Left ventricle myocardium inferior (tissue), 1 donor: ENCODE data around the gene USP43. TPM values are rescaled to one million over a fixed set of nuclear protein-coding genes. Genes with fewer than 3 reads are reported as not detected.
A peak's percentile ranks its signal among the peaks of the same experiment; 100 is the strongest.
"Not testable (repeated sequence)": the region's sequence is repeated elsewhere in the genome, so short reads cannot be mapped to it uniquely, and the experiment has no call there.

Experiments
- DNase-seq: peaks from one replicate; pipeline ENCODE4 v3.0.0-alpha.2; 2020
- H3K27ac ChIP-seq: fragments of 200-600 bp; replicated peaks from 2 replicates; pipeline ENCODE4 v1.8.0; 2021
- H3K27me3 ChIP-seq: fragments of 200-600 bp; 2 replicates; pipeline ENCODE4 v1.8.0; 2021; ENCODE audit warnings: low read depth
- H3K36me3 ChIP-seq: fragments of 200-600 bp; 2 replicates; pipeline ENCODE4 v1.8.0; 2021
- H3K4me1 ChIP-seq: fragments of 200-600 bp; 2 replicates; pipeline ENCODE4 v1.8.0; 2021
- H3K4me3 ChIP-seq: fragments of 200-600 bp; 2 replicates; pipeline ENCODE4 v1.8.0; 2021; ENCODE audit warnings: mild to moderate bottlenecking, moderate library complexity
- H3K9me3 ChIP-seq: fragments of 200-600 bp; replicated peaks from 2 replicates; pipeline ENCODE4 v1.8.0; 2021
- CTCF ChIP-seq: fragments of 200-600 bp; IDR thresholded peaks from 2 replicates; pipeline ENCODE4 v1.8.0; 2021; ENCODE audit warnings: antibody characterized with exemption, mild to moderate bottlenecking, borderline replicate concordance
- intact Hi-C: fragments of 100-400 bp; cut with micrococcal nuclease; formaldehyde crosslinking; loops from one replicate; pipeline ENCODE4 v1.11.0; 2022
- total RNA-seq: library from RNA; stranded (reverse); fragmentation: NEBNext Ultra II Directional; extraction: Animal tissue kit (Norgen Biotek cat#: 25700); gene quantifications from one replicate; pipeline ENCODE4 v1.2.1, GENCODE V29; 2021
- donor health status: DM: no; HTN: yes; CAD: no; lungs with severe emphysema.

The USP43 gene
- total RNA-seq, 1 donor from 2014 or later = 0.08 TPM

- Histone ChIP-seq H3K36me3 (no peaks in the 10 kb centered on the region), H3K27ac (no peak overlapping the region), H3K9me3 (peaks cover 3% of the 10 kb centered on the region), H3K27me3 (peaks cover 55% of the 10 kb centered on the region), H3K4me1 (no peaks in the 10 kb centered on the region), H3K4me3 (no peak overlapping the region)
- no peak for DNase-seq
- no peak for TF ChIP-seq CTCF
- intact Hi-C loops = no loop called here
Measured at GRCh38 chr17:9636501-9636900, 8.8 kb upstream of the USP43 start.

- H3K27me3 ChIP-seq = peaks cover 79% of the 10 kb centered on the region
- H3K9me3 ChIP-seq, DNase-seq, H3K27ac ChIP-seq, H3K4me3 ChIP-seq, H3K36me3 ChIP-seq, intact Hi-C loops, H3K4me1 ChIP-seq: not testable (repeated sequence)
Measured at GRCh38 chr17:9640388-9640787, 4.9 kb upstream of the USP43 start.

- no peaks in the 10 kb centered on the region for H3K36me3 ChIP-seq
- intact Hi-C loops = no loop called here
- peaks cover 3% of the 10 kb centered on the region for H3K9me3 ChIP-seq
- DNase-seq = no peak
- no peak for TF ChIP-seq CTCF
- H3K27ac ChIP-seq = no peak overlapping the region
- H3K4me3 ChIP-seq = no peak overlapping the region
- H3K27me3 ChIP-seq = peaks cover 87% of the 10 kb centered on the region
- H3K4me1 ChIP-seq = peaks cover 19% of the 10 kb centered on the region
Measured at GRCh38 chr17:9643611-9644010, 1.7 kb upstream of the USP43 start.

- no peaks in the 10 kb centered on the region for H3K9me3 ChIP-seq
- no peak for TF ChIP-seq CTCF
- intact Hi-C loops = no loop called here
- no peaks in the 10 kb centered on the region for H3K36me3 ChIP-seq
- peak overlapping the region; percentile 69 for H3K4me3 ChIP-seq
- peaks cover 19% of the 10 kb centered on the region for H3K4me1 ChIP-seq
- no peak overlapping the region for H3K27ac ChIP-seq
- H3K27me3 ChIP-seq = peaks cover 88% of the 10 kb centered on the region
- DNase-seq = peak; percentile 24
Measured at GRCh38 chr17:9645851-9646545, 681 bp downstream of the USP43 start.

GRCh38 chr17:9646546-9646885 is 1.2 kb downstream of the USP43 start:
- Histone ChIP-seq H3K9me3 (no peaks in the 10 kb centered on the region), H3K4me3 (peak overlapping the region; percentile 69), H3K27me3 (peaks cover 91% of the 10 kb centered on the region), H3K36me3 (no peaks in the 10 kb centered on the region), H3K4me1 (peaks cover 19% of the 10 kb centered on the region), H3K27ac (no peak overlapping the region)
- TF ChIP-seq CTCF = no peak
- no peak for DNase-seq
- intact Hi-C loops = no loop called here

- no peak overlapping the region for H3K4me3 ChIP-seq
- H3K9me3 ChIP-seq = no peaks in the 10 kb centered on the region
- TF ChIP-seq CTCF = no peak
- H3K4me1 ChIP-seq = peaks cover 19% of the 10 kb centered on the region
- DNase-seq = no peak
- no peaks in the 10 kb centered on the region for H3K36me3 ChIP-seq
- no peak overlapping the region for H3K27ac ChIP-seq
- peaks cover 96% of the 10 kb centered on the region for H3K27me3 ChIP-seq
- intact Hi-C loops = no loop called here
Measured at GRCh38 chr17:9647014-9647413, 1.7 kb downstream of the USP43 start.
